ENCODE data around the gene SERPINF2. TPM values are rescaled to one million over a fixed set of nuclear protein-coding genes. Genes with fewer than 3 reads are reported as not detected.
A peak's percentile ranks its signal among the peaks of the same experiment; 100 is the strongest.

SERPINF2 gene
- total and polyA plus RNA-seq, 3 donors from 2014 or later: 15.3 to 41.9 (median 31.7) TPM

- no peak for DNase-seq
- Histone ChIP-seq H3K9me3 (no peaks in the 10 kb centered on the region), H3K36me3 (ENCODE audit: low read depth, missing control alignments) (no peaks in the 10 kb centered on the region), H3K27ac (peak overlapping the region; percentile 99), H3K27me3 (no peaks in the 10 kb centered on the region), H3K4me1 (peaks cover 56% of the 10 kb centered on the region), H3K4me3 (no peak overlapping the region)
- no peak for TF ChIP-seq CTCF (IDR thresholded peaks at IDR 0.05)
- no peak for TF ChIP-seq POLR2A (IDR thresholded peaks at IDR 0.05)
- WGBS, 2 donors: 24 to 52% methylated on average over 7 to 15 of the region's 15 CpGs
- intact Hi-C loops (cut with DNase I; ENCODE audit: low total_unique reads): loop anchor here (5.0 kb wide), 2 partner anchors 37 to 52 kb away; no protein-coding TSS in a partner anchor
Measured at GRCh38 chr17:1729966-1730325, 12.7 kb upstream of the SERPINF2 start.

DNA sequence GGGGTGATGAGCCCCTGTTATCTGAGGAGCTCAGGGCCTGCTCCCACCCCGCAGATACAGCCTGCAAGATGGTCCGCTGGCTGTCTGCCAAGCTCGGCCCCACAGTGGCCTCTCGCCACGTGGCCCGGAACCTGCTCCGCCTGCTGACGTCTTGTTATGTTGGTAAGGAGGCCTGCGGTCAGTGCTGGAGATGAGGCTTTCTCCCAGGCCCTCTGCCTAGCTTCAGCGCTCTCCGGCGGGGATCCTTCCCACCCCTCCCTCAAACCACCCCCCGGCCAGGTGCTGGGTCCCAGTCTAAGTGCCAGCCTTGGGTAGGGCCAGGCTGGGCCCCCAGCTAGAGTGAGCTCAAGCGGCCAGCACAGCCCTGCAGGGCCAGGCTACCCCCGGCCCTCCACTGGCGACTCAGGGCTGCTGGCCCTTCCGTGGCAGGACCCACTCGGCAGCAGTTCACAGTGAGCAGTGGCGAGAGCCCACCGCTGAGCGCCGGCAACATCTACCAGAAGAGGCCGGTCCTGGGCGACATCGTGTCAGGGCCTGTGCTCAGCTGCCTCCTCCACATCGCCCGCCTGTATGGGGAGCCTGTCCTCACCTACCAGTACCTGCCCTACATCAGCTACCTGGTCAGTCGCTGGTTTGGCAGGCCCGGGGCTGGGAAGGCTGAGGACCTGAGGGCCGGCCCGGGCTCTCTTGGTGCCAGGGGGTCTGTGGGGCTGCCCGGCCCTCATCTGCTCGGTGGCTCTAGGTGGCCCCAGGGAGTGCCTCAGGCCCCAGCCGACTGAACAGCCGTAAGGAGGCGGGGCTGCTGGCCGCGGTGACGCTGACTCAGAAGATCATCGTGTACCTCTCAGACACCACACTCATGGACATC lies 12.1 kb upstream of the SERPINF2 start:
- H3K27ac ChIP-seq: peak overlapping the region; percentile 99
- WGBS, 2 donors: 36 to 40% methylated on average over 2 to 32 of the region's 40 CpGs
- intact Hi-C loops (cut with DNase I; ENCODE audit: low total_unique reads): loop anchor here (5.0 kb wide), 2 partner anchors 37 to 52 kb away; no protein-coding TSS in a partner anchor
- peak; percentile 94 for DNase-seq
- TF ChIP-seq POLR2A (IDR thresholded peaks at IDR 0.05): no peak
- TF ChIP-seq CTCF (IDR thresholded peaks at IDR 0.05): no peak
- no peaks in the 10 kb centered on the region for H3K36me3 ChIP-seq (ENCODE audit: low read depth, missing control alignments)
- peak overlapping the region in 1 of 2 donors; percentile 14 for H3K4me3 ChIP-seq
- H3K27me3 ChIP-seq: no peaks in the 10 kb centered on the region
- H3K9me3 ChIP-seq: no peaks in the 10 kb centered on the region
- peaks cover 56% of the 10 kb centered on the region for H3K4me1 ChIP-seq

- peaks cover 60% of the 10 kb centered on the region for H3K4me1 ChIP-seq
- WGBS, 2 donors: 38 to 51% methylated on average over 7 to 10 of the region's 10 CpGs
- H3K9me3 ChIP-seq: no peaks in the 10 kb centered on the region
- no peak overlapping the region for H3K4me3 ChIP-seq
- no peak for TF ChIP-seq CTCF (IDR thresholded peaks at IDR 0.05)
- TF ChIP-seq POLR2A (IDR thresholded peaks at IDR 0.05): no peak
- no peak for DNase-seq
- peak overlapping the region; percentile 99 for H3K27ac ChIP-seq
- H3K27me3 ChIP-seq: no peaks in the 10 kb centered on the region
- intact Hi-C loops (cut with DNase I; ENCODE audit: low total_unique reads): loop anchor here (5.0 kb wide), 2 partner anchors 36 to 51 kb away; no protein-coding TSS in a partner anchor
- H3K36me3 ChIP-seq (ENCODE audit: low read depth, missing control alignments): no peaks in the 10 kb centered on the region
Measured at GRCh38 chr17:1731194-1731506, 11.5 kb upstream of the SERPINF2 start.

DNA sequence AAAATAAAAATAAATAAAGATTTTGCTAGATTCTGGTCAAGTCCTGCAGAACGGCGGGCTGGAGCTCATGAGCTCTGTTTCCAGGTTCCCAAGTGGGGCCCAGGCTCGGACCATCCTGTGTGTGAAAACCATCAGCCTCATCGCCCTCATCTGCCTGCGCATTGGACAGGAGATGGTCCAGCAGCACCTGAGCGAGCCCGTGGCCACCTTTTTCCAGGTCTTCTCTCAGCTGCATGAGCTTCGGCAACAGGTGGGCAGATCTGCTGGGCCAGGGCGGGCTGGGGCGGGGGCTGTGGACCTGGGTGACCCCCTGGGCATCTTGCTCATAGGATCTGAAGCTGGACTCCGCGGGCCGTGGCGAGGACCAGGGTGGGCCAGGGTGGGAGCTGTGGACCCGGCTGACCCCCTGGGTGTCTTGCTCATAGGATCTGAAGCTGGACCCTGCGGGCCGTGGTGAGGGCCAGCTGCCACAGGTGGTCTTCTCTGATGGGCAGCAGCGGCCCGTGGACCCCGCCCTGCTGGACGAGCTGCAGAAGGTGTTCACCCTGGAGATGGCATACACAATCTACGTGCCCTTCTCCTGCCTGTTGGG lies 10.3 kb upstream of the SERPINF2 start:
- no peak overlapping the region for H3K4me3 ChIP-seq
- no peak for DNase-seq
- peak overlapping the region in 1 of 2 donors; percentile 99 for H3K27ac ChIP-seq
- WGBS, 2 donors: 93 to 96% methylated on average over 17 to 22 of the region's 22 CpGs
- TF ChIP-seq CTCF (IDR thresholded peaks at IDR 0.05): no peak
- no peak for TF ChIP-seq POLR2A (IDR thresholded peaks at IDR 0.05)
- no peaks in the 10 kb centered on the region for H3K27me3 ChIP-seq
- intact Hi-C loops (cut with DNase I; ENCODE audit: low total_unique reads): loop anchor here (5.0 kb wide), 2 partner anchors 35 to 50 kb away; no protein-coding TSS in a partner anchor
- no peaks in the 10 kb centered on the region for H3K9me3 ChIP-seq
- H3K4me1 ChIP-seq: peaks cover 66% of the 10 kb centered on the region
- no peaks in the 10 kb centered on the region for H3K36me3 ChIP-seq (ENCODE audit: low read depth, missing control alignments)
